ENCODE results near the gene MAEL.

DNA sequence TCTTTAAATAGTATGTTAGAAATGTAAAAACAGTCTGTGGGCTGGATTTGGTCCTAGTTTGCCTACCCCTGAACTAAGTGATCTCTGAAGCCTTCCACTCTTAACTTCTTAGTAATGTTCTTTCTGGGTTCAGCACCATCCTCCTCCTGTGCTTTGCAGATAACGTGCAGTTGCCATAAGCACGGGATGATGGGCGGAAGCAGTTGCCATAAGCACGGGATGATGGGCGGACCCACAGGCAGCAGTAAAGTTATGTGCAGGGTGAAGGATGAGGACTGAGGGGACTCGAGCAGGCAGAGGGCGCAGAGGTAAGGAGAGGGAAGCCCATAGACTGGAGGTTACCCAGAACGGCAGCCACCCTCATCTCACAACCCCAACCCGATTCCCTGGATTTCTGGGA is 75.5 kb downstream of the MAEL start:
- TF ChIP-seq CTCF (conservative IDR thresholded peaks at IDR 0.05 in 1 of 2, IDR thresholded peaks at IDR 0.05 in 1 of 2; ENCODE audit: extremely low read depth in 1 of 2, insufficient read depth in 1 of 2, low read depth in 1 of 2, low read length in 2 of 2) (no peak), EZH2 (IDR thresholded peaks at IDR 0.05; ENCODE audit: borderline replicate concordance, low read length) (no peak)

Data from mammary epithelial cell (primary cell).